Endothelial cell of umbilical vein (primary cell): Measurements from ENCODE around the gene FOXC1. TPM values are rescaled to one million over a fixed set of nuclear protein-coding genes. Genes with fewer than 3 reads are reported as not detected.

ENCODE experiments used
- BruUV-seq: library from RNA; stranded (reverse); fragments of 400-500 nt; replicated peaks from 2 replicates; lab custom pipeline; 2021; lab: Mats Ljungman, UMichigan
- CTCF ChIA-PET: fragments of 300-600, 350-600 bp; sonication (Branson Sonifier 250); formaldehyde crosslinking; loops from one replicate; lab custom pipeline; 2021; ENCODE audit warnings: antibody characterized with exemption, inconsistent platforms; lab: Charles Lee
- POLR2A ChIA-PET: fragments of 300-600, 350-600 bp; sonication (Branson Sonifier 250); formaldehyde crosslinking; loops from one replicate; lab custom pipeline; 2021; ENCODE audit warnings: antibody characterized with exemption, inconsistent platforms; lab: Charles Lee
- DNase-seq: peaks from one replicate; pipeline ENCODE4 v3.0.0-alpha.2; 2011; ENCODE audit warnings: low read depth, low spot score
- FAIRE-seq: peaks from 2 replicates; lab custom pipeline; 2011; peaks lifted over from hg19 to GRCh38; lab: Jason Lieb, UNC
- H2AFZ ChIP-seq: 2 replicates; pipeline ENCODE4 v1.6.0; 2012; ENCODE audit warnings: low read depth, low read length, control low read depth, inconsistent platforms
- H3K27ac ChIP-seq: 2 replicates; pipeline ENCODE4 v1.5.1; 2011; ENCODE audit warnings: low read depth, mild to moderate bottlenecking, control low read depth, low read length, moderate library complexity; ENCODE audit not compliant: insufficient read depth
- H3K27me3 ChIP-seq, 2 experiments: 2 replicates each; pipeline versions ENCODE4 v1.6.0 to v1.6.1; 2011; ENCODE audit warnings: low read length in 2 of 2, mixed read lengths in 1 of 2; ENCODE audit not compliant: control insufficient read depth in 2 of 2, insufficient read depth in 2 of 2
- H3K36me3 ChIP-seq, 2 experiments: 2 replicates in 1 of 2; 3 replicates in 1 of 2; pipeline ENCODE4 v1.5.1; 2011; ENCODE audit warnings: low read length in 2 of 2, mild to moderate bottlenecking in 1 of 2, moderate library complexity in 1 of 2; ENCODE audit not compliant: control insufficient read depth in 2 of 2, insufficient read depth in 2 of 2; ENCODE audit errors: extremely low read depth in 1 of 2
- H3K4me1 ChIP-seq: 3 replicates; pipeline ENCODE4 v1.5.1; 2011; ENCODE audit warnings: mild to moderate bottlenecking, low read length; ENCODE audit not compliant: control insufficient read depth, insufficient read depth; ENCODE audit errors: extremely low read depth
- H3K4me2 ChIP-seq: 2 replicates; pipeline ENCODE4 v1.6.1; 2011; ENCODE audit warnings: low read length, control low read depth, mixed read lengths; ENCODE audit not compliant: insufficient read depth
- H3K4me3 ChIP-seq, 3 experiments: fragments of 200-600 bp in 1 of 3; sonication (generic), shearing (Covaris generic) in 1 of 3; replicated peaks in 1 of 3; 2 replicates each; pipeline ENCODE4 v1.5.1; 2011 to 2016; ENCODE audit warnings: control low read depth in 3 of 3, low read length in 3 of 3, mild to moderate bottlenecking in 2 of 3, inconsistent platforms in 1 of 3, low read depth in 1 of 3, moderate library complexity in 1 of 3; ENCODE audit not compliant: insufficient read depth in 1 of 3
- H3K79me2 ChIP-seq: 2 replicates; pipeline ENCODE4 v1.6.0; 2012; ENCODE audit warnings: low read length, inconsistent platforms; ENCODE audit not compliant: control insufficient read depth, insufficient read depth
- H3K9ac ChIP-seq: replicated peaks from 2 replicates; pipeline ENCODE3; 2011; ENCODE audit warnings: low read length, control low read depth; ENCODE audit not compliant: insufficient read depth; ENCODE audit errors: extremely low read depth
- H3K9me1 ChIP-seq: replicated peaks from 3 replicates; pipeline ENCODE4 v1.6.0; 2011; ENCODE audit warnings: mild to moderate bottlenecking, low read length; ENCODE audit not compliant: control insufficient read depth, insufficient read depth; ENCODE audit errors: extremely low read depth
- H3K9me3 ChIP-seq: replicated peaks from 2 replicates; pipeline ENCODE4 v1.5.1; 2012; ENCODE audit warnings: low read length, inconsistent platforms; ENCODE audit not compliant: control insufficient read depth, insufficient read depth
- H4K20me1 ChIP-seq: replicated peaks from 2 replicates; pipeline ENCODE3; 2011; ENCODE audit warnings: mild to moderate bottlenecking, low read length; ENCODE audit not compliant: control insufficient read depth, insufficient read depth; ENCODE audit errors: extremely low read depth
- CTCF ChIP-seq, 2 donors: IDR thresholded peaks; 1 replicate in 1 of 2; 2 replicates in 1 of 2; pipeline ENCODE4 v1.5.1; 2011; ENCODE audit warnings: low read length in 2 of 2, mild to moderate bottlenecking in 2 of 2, moderate library complexity in 2 of 2, control low read depth in 1 of 2, inconsistent platforms in 1 of 2, low read depth in 1 of 2; ENCODE audit not compliant: insufficient read depth in 1 of 2; ENCODE audit errors: extremely low read depth in 1 of 2
- EZH2 ChIP-seq: IDR thresholded peaks from 2 replicates; pipeline ENCODE4 v1.6.1; 2012; ENCODE audit warnings: borderline replicate concordance, low read depth, mild to moderate bottlenecking, moderate library complexity, low read length, inconsistent platforms; ENCODE audit not compliant: severe bottlenecking
- FOS ChIP-seq: IDR thresholded peaks from 2 replicates; pipeline ENCODE4 v1.6.1; 2011; ENCODE audit warnings: mild to moderate bottlenecking, low read length, moderate library complexity, borderline replicate concordance; ENCODE audit not compliant: insufficient read depth
- GATA2 ChIP-seq: IDR thresholded peaks from 2 replicates; pipeline ENCODE4 v1.7.0; 2011; ENCODE audit warnings: low read depth, mild to moderate bottlenecking, moderate library complexity, mixed read lengths, low read length; ENCODE audit not compliant: insufficient read length, insufficient read depth
- MYC ChIP-seq: IDR thresholded peaks from one replicate; pipeline ENCODE4 v1.6.1; 2011; ENCODE audit warnings: mild to moderate bottlenecking, low read depth, low read length
- POLR2A ChIP-seq: IDR thresholded peaks from 2 replicates; pipeline ENCODE4 v1.6.1; 2012; ENCODE audit warnings: low read depth, mild to moderate bottlenecking, control low read depth, low read length
- dilution Hi-C: fragments of 300-500 bp; cut with MboI; formaldehyde crosslinking; loops from one replicate; pipeline ENCODE4 v1.15.0; 2019; ENCODE audit warnings: low sequenced_read_pairs; ENCODE audit not compliant: extremely low pct_ligation_motif_present
- intact Hi-C: fragments of 100-400 bp; cut with micrococcal nuclease; formaldehyde crosslinking; loops from one replicate; pipeline ENCODE4 v1.10.0; 2022
- polyA plus RNA-seq, 4 experiments: library from polyadenylated mRNA; depleted of rRNA in 3 of 4; stranded (reverse) in 3 of 4; unstranded in 1 of 4; fragments of >200 nt; gene quantifications; 2 replicates each; pipeline versions ENCODE4 v1.2.1 to v1.2.3, GENCODE V29; 2011 to 2012; ENCODE audit warnings: missing spikeins in 1 of 4
- total RNA-seq: library from RNA; stranded (reverse); gene quantifications from 2 replicates; pipeline ENCODE4 v1.2.3, GENCODE V29; 2021

FOXC1 gene
- total and polyA plus RNA-seq, 2 donors (not counting 3 experiments of a cell fraction or from before 2014, with no cell fraction given): 6.4 to 16.4 TPM

GRCh38 chr6:1634081-1634480 lies 24.4 kb downstream of the FOXC1 start:
- no peak overlapping the region for H3K9ac ChIP-seq
- H4K20me1 ChIP-seq: no peaks in the 10 kb centered on the region
- H3K27ac ChIP-seq: no peak overlapping the region
- H2AFZ ChIP-seq: no peak overlapping the region
- no peaks in the 10 kb centered on the region for H3K9me1 ChIP-seq
- dilution Hi-C loops: no loop called here
- H3K4me3 ChIP-seq: no peak overlapping the region
- intact Hi-C loops: no loop called here
- TF ChIP-seq GATA2 (no peak), POLR2A (no peak), MYC (no peak), FOS (no peak)
- H3K9me3 ChIP-seq: no peaks in the 10 kb centered on the region
- peaks cover 3% of the 10 kb centered on the region for H3K4me1 ChIP-seq
- DNase-seq (no peak), FAIRE-seq (no peak)
- H3K4me2 ChIP-seq: no peak overlapping the region
- ChIA-PET POLR2A (no interaction called here), CTCF (interaction anchor here (1.6 kb wide), 1 partner anchor 23 kb away, joined by 3 read pairs; no protein-coding TSS in a partner anchor)
- BruUV-seq: no TSS peak
- H3K79me2 ChIP-seq: no peaks in the 10 kb centered on the region
- H3K36me3 ChIP-seq: no peaks in the 10 kb centered on the region
- H3K27me3 ChIP-seq: no peaks in the 10 kb centered on the region

- ChIA-PET POLR2A (no interaction called here), CTCF (interaction anchor here (0.6 to 1.6 kb wide), 4 partner anchors 11 to 718 kb away, joined by 3 to 4 read pairs (median 3); no protein-coding TSS in a partner anchor)
- dilution Hi-C loops: no loop called here
- no TSS peak for BruUV-seq
- H3K9me3 ChIP-seq: no peaks in the 10 kb centered on the region
- H3K36me3 ChIP-seq: no peaks in the 10 kb centered on the region
- H3K4me1 ChIP-seq: peaks cover 3% of the 10 kb centered on the region
- H3K27ac ChIP-seq: no peak overlapping the region
- TF ChIP-seq CTCF (IDR thresholded peaks at IDR 0.05; ENCODE audit: extremely low read depth in 1 of 2, insufficient read depth in 1 of 2, low read depth in 1 of 2, low read length in 2 of 2): peak in 1 of 2 donors; percentile 13
- no peak for TF ChIP-seq EZH2
- intact Hi-C loops: loop anchor here (1.0 kb wide), 1 partner anchor 9 kb away; no protein-coding TSS in a partner anchor
- H3K4me3 ChIP-seq: no peak overlapping the region
- H3K9me1 ChIP-seq: no peaks in the 10 kb centered on the region
- FAIRE-seq (peak; percentile 55), DNase-seq (peak; percentile 87)
- H3K79me2 ChIP-seq: no peaks in the 10 kb centered on the region
- no peaks in the 10 kb centered on the region for H3K27me3 ChIP-seq
- H3K9ac ChIP-seq: no peak overlapping the region
- H3K4me2 ChIP-seq: no peak overlapping the region
- no peaks in the 10 kb centered on the region for H4K20me1 ChIP-seq
- no peak overlapping the region for H2AFZ ChIP-seq
These were observed 25.7 kb downstream of the FOXC1 start for GRCh38 chr6:1635305-1636010.
